Stimulated activated naive CD8-positive, alpha-beta T cell treated with anti-CD3 and anti-CD28 coated beads, Interleukin-15, Interleukin-2, amounts not matched to agents 100 U/mL and 50 U/mL, for 24 hours (primary cell): ENCODE measurements around the gene ST3GAL4.
A peak's percentile ranks its signal among the peaks of the same experiment; 100 is the strongest.
"Not testable (repeated sequence)": the region's sequence is repeated elsewhere in the genome, so short reads cannot be mapped to it uniquely, and the experiment has no call there.

Experiments used
- ATAC-seq: fragments of 150-1000 bp; cut with Tn5 transposase; one replicate; pipeline ENCODE4 v1.10.0; 2021
- DNase-seq: peaks from one replicate; pipeline ENCODE4 v3.0.0; 2021

The ST3GAL4 gene

GRCh38 chr11:126346586-126346940 lies 8.9 kb upstream of the ST3GAL4 start:
- ATAC-seq: no peak

GRCh38 chr11:126346946-126347345 lies 8.5 kb upstream of the ST3GAL4 start:
- not testable (repeated sequence) for ATAC-seq, DNase-seq

More at GRCh38 chr11:126346586-126346940, 8.9 kb upstream of the ST3GAL4 start:
- no peak for DNase-seq

- ATAC-seq: no peak
- DNase-seq: no peak
Observed at GRCh38 chr11:126347751-126348668, 7.5 kb upstream of the ST3GAL4 start.

GRCh38 chr11:126348806-126349582 lies 6.5 kb upstream of the ST3GAL4 start:
- ATAC-seq: no peak
- no peak for DNase-seq

- DNase-seq: no peak
- ATAC-seq: no peak
Observed at GRCh38 chr11:126350836-126351235, 4.7 kb upstream of the ST3GAL4 start.

GRCh38 chr11:126352163-126352562 lies 3.3 kb upstream of the ST3GAL4 start:
- ATAC-seq (no peak), DNase-seq (no peak)

- peak; percentile 54 for ATAC-seq
- peak; percentile 20 for DNase-seq
Observed at GRCh38 chr11:126352934-126353801, 2.3 kb upstream of the ST3GAL4 start.

- ATAC-seq: peak; percentile 11
Observed at GRCh38 chr11:126354631-126355323, 709 bp upstream of the ST3GAL4 start.

GRCh38 chr11:126355926-126356897 lies 726 bp downstream of the ST3GAL4 start:
- ATAC-seq (peak; percentile 15), DNase-seq (peak; percentile 48)

More at GRCh38 chr11:126354631-126355323, 709 bp upstream of the ST3GAL4 start:
- DNase-seq: no peak

- no peak for DNase-seq
- no peak for ATAC-seq
Observed at GRCh38 chr11:126357055-126357962, 1.8 kb downstream of the ST3GAL4 start.

- ATAC-seq: no peak
Observed at GRCh38 chr11:126357969-126358762, 2.7 kb downstream of the ST3GAL4 start.

GRCh38 chr11:126358763-126359160 lies 3.3 kb downstream of the ST3GAL4 start:
- ATAC-seq (no peak), DNase-seq (no peak)

More at GRCh38 chr11:126357969-126358762, 2.7 kb downstream of the ST3GAL4 start:
- no peak for DNase-seq

- DNase-seq: no peak
- no peak for ATAC-seq
Observed at GRCh38 chr11:126359431-126360048, 4.1 kb downstream of the ST3GAL4 start.

- DNase-seq: no peak
- ATAC-seq: no peak
Observed at GRCh38 chr11:126360049-126360446, 4.6 kb downstream of the ST3GAL4 start.

- DNase-seq (no peak), ATAC-seq (no peak)
Observed at GRCh38 chr11:126361400-126361799, 5.9 kb downstream of the ST3GAL4 start.

GRCh38 chr11:126362879-126363655 lies 7.6 kb downstream of the ST3GAL4 start:
- ATAC-seq (no peak), DNase-seq (no peak)

GRCh38 chr11:126363706-126364248 lies 8.3 kb downstream of the ST3GAL4 start:
- ATAC-seq (no peak), DNase-seq (no peak)
